MV-4-11 (cell line): Measurements from ENCODE around the gene ACIN1.
A peak's percentile ranks its signal among the peaks of the same experiment; 100 is the strongest.
"Not testable (repeated sequence)": the region's sequence is repeated elsewhere in the genome, so short reads cannot be mapped to it uniquely, and the experiment has no call there.

ENCODE experiments used
- DNase-seq: peaks from one replicate; lab custom pipeline; 2025; lab: John Stamatoyannopoulos, UW

ACIN1 gene

DNA sequence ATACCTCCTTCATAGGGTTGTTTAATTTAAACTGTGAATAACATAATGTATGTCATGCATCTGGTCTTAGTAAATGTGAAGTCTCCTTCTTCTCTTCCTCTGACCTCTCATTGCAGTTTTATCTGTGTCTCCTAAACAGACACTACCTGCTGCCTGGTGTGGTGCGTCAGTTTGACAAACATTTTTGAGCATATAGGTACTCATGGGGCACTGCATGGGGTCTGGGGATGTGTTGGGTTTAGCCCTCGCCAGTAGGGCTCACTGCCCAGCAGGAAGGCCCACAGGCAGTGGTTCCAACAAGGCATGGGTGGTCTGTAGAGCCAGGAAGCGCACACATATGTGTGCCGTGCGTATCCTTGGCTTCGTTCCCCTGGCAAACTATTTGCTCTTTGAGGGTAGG lies 27.1 kb upstream of the ACIN1 start:
- no peak for DNase-seq

DNA sequence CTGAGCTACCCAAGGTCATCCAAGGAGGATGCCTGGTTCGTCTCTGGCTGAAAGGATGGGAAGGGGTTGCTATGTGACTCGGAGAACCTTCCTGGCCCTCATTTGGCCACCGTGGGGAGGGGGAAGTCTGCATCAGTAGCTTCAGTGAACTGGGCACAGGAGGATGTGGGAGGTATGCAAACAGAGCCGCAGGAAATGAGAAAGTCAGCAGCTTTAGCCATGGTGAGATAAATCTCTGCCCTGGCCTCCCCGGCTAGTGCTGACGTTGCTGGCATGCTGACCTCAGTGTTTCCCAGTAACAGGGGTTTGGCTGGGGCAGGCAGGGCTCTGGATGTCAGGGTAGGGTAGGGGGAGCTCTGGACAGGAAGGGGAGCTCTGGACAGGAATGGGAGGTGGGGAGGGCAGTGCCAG lies 26.4 kb upstream of the ACIN1 start:
- no peak for DNase-seq

DNA sequence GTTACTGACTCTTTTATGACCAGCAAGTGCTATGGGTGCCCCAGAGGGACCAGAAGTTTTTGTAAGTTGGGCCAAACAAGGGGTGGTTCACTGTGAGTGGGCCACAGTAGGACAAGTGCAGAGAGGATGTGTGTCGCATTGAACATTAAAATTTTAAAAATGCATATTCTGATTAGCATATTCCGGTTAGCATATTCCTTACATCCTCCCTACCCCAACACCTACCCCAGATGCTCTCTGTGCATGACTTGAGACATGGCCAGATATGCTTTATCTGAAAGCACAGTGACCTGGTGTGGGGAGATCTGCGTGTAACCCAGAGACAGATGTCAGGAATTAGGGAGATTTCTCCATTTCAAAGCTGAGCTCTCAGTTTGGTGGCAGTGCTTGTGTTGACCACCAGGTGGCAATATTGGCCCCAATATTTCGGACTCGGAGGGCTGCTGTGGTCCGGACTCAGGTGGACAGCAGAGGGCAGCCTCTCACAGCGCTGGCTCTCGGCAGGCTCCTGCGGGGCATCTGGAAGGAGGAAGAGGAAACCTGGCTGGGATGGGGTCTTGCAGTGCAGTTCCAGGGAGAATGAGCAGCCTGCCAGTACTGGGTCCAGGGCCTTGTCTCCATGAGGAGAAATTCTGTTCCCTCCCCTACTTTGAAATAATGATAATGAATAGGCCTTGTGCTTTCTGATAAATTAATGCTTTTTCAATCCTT lies 25.8 kb upstream of the ACIN1 start:
- peak; percentile 83 for DNase-seq

DNA sequence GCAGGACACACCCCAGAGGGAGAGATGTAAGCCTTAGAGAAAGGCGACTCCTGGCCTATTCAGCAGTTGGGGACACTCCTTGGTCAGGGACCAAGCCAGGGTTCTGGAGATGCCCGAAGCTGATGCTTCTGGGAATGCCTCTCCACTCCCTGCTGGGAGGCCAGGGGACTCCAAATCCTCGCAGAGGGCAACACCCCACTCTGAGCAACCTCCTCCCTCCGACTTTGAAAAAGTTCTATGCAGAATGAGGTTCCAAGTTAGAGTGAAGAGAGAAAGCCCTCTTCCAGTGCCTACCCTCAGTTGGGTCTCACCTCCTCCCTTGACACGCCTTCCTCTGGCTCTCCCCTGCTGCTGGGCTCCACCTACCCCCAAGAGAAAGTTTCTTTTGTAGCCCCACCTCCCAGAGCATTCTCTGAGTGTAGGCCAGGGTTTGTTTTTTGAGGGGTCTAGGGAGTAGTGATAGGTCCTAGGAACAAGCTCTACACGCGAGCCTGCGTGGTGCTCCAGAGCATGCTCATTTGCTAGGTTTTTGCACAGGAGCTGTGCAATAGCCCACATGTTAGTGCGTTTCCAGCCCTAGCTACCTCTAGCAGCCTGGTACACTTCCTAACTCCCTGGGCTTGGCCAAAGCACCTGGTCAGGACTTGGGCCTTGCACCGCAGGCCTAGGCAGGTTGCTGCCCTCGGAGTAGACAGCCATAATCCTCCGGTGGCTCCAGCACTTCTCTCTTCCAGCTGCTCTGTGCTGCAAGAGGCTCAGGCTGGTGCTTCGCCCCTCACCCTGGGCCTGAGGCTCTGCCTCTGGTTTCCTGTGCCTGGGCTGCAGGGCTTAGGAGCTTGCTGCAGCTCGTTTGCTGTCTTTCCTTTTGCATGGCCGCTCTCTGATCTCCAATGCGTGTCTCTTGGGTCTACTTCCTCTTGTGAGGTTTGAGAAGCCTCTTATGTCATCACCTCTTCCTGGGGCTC lies 24.7 kb upstream of the ACIN1 start:
- peak; percentile 97 for DNase-seq

DNA sequence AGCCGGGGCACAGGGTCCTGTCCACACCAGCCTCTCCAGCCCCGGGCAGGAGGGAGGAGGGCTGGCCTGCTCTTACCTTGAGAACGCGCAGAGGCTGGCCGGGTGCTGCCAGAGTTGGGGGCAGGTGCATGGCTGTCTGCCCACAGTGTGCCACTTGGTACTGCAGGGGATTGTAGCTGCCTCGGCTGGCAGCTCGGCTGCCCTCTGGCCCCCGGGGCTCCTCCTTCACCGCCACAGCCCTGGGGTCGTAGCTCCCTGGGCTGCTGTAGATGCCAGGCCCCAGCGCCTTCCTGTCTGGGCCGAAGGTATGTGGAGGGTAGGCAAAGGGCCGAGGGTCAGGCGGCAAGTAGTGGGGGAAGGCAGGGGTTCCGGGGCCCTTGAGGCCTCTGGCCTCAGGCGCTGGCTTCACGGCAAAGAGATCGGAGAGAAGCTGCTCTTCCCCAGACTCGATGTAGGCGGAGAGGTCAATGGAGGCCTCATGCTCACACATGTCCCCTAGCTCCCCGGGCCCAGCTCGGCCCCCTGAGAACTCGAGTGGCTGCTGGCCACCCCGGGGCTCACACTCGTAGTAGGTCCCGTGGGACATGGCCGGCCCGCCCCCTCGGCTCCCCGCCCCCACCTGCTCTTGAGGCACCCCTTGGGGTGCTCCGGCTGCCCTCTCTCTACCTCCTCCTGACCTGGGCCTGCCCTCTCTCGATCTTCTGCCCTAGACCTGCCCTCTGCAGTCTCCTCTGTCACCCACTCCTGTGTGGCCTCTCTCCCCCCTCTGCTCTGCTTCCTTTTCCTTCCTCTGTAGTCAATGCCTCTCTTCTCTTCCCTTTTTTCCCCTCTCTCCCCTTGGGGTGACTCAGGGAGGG lies 23.8 kb upstream of the ACIN1 start, which contains the start of gene CEBPE:
CEBPE (minus strand) TSS at position 750 of the 857 bp plus-strand sequence; CDS start at position 586, 164 bp downstream.
- DNase-seq: peak; percentile 72

DNA sequence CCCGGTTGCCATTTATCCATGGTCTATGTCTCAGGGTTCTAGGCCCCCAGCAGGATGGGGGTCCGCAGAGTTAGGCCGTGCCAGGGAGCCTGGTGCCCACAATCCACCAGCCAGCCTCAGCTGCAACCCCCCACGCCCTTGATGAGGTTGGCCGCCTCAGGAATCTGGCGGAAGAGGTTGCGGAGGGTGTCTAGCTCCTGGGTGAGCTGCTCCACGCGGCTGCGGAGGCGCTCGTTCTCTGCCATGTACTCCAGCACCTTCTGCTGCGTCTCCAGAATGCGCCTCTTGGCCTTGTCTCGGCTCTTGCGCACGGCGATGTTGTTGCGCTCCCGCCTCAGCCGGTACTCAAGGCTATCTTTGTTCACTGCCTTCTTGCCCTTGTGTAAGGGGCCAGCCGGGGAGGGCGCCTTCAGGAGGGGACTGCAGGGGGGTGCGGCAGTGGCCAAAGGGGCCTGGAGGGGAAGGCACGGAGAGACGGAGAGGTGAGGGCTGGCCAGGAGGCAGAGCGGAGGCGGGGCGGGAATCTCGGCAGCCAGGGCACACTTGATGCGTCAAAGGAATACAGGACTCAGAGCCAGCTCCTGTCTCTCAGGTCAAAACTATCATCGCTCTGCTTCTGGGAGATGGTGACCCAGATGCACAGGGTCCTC lies 22.6 kb upstream of the ACIN1 start:
- no peak for DNase-seq

DNA sequence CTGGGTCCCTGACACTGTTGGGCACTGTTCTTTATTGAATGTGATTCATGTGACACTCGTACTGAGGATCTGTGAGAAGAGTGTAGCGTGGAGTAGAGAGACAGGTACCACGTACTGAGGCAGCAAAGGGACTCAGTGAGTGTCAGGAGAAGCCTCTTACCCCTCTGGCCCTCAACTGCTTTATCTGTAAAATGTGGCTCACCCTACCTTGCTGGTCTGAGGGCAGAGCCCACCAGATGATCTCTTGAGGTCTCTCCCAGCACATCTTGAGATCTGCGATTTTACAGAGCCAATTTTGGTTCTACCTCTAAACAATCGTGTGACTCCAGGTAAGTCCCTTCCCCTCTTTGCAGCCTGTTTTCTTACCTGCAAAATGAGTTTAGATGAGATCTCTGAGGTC lies 21.0 kb upstream of the ACIN1 start:
- no peak for DNase-seq

DNA sequence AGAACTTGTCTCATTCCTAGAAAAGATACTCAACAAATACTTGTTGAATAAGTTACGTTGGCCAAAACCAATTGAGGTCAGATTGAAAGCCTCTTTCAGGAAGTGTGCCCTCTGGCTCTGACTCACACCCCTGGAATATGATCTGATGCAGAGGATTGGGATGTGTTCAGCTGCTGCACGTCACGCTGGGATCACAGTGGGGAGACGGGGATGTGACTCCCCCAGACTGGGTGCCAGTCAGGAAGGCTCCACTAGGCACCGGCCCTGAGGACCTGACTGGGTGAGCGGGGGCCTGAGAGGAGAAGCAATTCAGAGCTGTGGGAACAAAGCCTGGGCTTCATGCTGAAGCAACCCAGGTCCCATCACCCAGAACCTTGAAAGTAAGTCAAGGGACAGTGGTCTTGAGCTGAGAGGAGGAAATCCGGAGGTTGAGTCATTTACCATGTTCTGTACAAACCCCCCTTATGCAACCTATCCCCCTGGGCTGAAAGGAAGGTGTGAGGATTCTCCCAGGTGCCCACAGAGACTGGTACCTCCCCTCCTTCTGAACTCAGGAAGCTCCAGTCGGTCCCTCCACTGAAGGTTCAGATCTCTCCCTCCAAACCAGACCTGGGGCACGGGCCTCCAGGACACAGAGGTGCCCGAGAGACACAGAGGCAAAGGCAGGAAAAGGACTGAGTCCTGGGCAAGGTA lies 20.2 kb upstream of the ACIN1 start:
- peak; percentile 71 for DNase-seq

DNA sequence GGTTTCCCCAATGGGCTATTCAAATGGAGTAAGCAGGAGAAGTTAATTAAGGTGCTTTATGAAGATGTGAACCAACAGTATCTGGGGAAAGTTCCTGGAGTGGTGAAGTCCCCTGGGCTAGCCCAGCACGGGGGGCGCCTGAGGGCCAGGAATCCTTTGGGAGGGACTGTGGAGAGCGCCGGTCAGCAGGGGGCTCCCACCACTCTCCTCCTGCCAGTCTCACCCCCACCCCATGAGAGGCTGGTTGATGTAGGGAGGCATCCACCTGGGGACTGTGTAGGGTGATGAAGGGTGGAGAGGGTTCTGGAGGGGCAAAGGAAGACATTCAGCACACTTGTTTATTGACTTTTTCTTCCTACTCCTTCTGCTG lies 19.7 kb upstream of the ACIN1 start:
- DNase-seq: no peak

DNA sequence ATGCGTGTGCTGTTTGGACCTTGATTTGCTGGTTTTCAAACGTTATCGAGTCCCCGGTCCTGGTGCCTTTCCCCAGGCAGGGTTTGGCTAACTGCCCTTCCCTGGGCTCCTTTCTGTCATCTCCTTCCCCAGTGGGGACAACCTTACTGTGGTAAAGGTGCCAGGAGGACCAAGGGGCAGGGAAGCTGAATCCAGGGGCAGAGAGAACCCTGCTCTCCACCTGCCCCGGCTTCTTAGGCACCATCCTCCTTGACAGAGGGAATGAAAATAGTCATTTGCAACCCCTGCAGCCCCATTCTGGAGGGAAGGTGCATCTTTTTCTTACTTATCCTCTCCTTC lies 19.2 kb upstream of the ACIN1 start:
- no peak for DNase-seq

DNA sequence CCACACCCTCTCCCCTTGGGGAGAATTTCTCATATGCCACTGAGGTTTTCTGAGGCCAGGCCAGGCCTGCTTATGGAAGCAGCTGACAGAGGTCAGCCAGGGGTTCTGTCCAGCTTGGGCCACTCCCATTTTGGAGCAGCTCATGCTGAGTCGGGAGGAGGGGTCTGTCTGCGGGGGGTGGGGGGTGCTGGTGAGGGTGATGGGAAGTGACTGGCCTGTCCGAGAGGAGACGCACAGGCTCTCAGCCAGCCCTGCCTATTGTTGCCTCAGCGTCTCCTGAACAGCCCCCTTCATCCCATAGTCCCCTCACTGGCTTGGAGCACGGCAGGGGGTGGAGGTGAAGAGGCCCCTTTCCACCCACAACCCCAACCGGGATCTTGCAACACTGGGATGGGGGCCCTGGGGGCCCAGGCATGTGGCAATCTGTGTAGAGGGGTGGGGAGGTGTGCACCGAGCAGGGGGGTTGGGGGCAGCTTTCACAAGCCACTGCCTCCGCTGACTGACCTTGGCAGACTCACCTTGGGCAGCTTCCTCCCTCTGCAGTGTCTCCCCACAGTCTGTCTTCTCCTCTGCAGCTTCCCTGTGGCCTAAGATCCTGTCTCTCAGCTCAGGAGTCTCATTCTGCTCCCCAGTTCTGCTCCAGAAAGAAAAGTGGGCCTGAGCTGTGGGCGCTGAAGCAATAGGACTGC lies 18.6 kb upstream of the ACIN1 start:
- DNase-seq: no peak

DNA sequence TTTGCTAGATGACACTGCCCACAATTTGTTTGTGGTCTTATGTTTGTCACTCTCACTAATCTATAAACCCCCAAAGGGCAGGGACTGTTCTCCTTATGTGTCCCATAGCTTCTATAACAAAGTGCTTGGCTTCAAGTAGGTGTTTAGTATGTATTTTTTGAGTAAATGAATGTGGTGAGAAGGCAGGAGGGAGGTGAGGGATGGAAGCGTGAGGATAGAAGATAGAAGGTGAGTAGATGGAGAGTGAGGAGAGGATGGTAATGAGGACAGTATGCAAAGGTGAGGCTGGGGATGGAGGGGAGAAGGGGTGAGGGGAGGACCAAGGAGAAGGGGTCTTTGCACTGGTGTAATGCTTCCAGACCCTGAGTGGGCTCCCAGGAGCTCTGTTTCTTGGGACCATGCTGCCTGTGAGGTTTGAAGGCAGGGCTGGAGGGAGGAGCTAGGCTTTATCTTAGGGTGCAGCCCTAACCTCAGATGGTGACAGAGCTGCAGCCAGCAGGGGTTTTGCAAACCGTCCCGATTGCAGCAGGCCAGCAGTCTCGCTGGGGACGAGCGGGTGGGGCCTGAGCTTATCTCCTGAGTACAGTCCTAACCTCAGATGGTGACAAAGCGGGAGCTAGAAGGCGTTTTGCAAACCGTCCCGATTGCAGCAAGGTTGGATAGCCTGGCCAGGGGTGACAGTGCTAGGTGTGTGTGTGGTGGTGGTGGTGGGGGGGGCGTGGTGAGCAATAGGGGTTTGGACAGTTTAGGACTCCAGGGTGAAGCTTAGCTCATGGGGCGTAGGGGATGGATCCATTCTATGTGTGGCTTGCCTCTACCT lies 17.6 kb upstream of the ACIN1 start:
- DNase-seq: peak; percentile 61

DNA sequence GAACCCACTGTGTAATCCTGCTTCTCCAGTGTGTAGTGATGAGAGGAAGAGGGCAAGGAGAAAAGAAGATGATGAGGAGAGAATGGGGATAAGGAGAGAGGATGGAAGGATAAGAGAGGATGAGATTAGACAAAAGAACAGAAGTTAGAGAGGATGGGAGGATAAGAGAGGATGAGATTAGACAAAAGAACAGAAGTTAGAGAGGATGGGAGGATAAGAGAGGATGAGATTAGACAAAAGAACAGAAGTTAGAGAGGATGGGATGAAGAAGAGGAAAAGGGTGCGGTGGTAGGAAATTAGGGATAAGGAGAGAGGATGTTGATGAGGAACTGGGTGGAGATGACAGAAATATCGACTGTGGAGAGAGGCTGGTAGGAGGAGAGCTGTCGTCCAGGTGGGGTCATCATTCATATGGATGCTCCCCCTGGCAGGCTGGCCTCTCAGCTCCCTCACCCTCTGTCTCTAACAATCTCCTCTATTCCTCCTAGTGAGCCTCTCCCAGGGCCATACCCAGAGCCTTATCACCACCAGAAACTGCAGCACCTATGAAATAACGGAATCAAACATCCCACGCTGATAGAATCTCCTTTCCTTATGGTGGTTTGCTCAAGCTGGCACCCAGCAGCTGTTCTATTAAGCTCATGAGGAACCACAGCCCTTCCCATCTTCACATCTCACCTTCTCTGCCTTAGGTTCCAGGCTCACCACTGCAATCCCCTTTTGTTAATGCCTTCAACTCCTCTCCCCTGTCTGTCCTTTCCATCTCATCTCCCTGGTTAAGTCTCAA lies 15.8 kb upstream of the ACIN1 start:
- DNase-seq: no peak

DNA sequence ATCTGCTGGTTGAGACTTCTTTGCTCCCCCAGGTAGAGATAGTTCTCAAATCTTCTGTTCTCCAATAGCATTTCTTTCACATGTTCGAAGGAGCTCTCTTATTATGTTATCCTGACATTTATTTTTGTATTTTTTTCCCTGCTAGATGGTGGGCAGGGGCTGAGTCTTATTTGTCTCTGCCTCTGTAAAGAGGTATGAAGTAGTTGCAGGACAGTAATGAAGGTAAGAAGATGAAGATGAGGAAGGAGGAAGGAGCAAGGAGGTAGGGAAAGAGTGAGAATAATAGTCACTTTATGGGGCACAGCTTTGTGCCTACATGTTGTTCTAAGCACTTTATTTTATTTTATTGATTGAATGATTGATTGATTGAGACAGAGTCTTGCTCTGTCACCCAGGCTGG lies 14.8 kb upstream of the ACIN1 start:
- no peak for DNase-seq

DNA sequence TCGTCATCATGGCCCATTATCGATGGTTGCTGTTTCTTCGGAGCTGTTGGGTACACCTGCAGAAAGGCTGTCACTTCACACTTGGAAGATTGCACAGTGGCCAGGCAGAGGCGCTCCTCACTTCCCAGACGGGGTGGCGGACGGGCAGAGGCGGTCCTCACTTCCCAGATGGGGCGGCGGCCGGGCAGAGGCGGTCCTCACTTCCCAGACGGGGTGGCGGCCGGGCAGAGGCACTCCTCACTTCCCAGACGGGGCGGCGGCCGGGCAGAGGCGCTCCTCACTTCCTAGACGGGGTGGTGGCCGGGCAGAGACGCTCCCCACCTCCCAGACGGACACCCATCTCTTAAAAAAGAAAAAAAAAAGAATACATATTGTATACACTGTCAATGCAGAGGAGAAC lies 13.2 kb upstream of the ACIN1 start:
- DNase-seq: not testable (repeated sequence)

DNA sequence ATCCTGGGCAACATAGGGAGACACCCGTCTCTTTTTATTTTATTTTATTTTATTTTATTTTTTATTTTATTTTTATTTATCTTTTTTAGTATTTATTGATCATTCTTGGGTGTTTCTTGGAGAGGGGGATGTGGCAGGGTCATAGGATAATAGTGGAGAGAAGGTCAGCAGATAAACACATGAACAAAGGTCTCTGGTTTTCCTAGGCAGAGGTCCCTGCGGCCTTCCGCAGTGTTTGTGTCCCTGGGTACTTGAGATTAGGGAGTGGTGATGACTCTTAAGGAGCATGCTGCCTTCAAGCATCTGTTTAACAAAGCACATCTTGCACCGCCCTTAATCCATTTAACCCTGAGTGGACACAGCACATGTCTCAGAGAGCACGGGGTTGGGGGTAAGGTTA lies 12.7 kb upstream of the ACIN1 start:
- not testable (repeated sequence) for DNase-seq

DNA sequence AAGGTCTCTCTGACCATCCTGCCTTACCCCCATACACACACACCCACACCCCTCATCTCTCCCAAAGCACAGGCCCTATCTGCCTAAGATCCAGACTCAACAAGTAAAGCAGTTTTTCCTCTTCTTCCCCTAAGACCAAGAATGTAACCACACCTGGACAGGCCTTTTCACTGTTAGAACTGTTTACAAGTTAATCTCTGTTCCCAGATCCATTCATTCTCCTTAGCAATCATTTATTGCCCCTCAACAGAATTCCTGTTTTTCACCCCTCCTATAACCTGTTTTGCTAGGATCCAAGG lies 11.8 kb upstream of the ACIN1 start:
- DNase-seq: no peak

DNA sequence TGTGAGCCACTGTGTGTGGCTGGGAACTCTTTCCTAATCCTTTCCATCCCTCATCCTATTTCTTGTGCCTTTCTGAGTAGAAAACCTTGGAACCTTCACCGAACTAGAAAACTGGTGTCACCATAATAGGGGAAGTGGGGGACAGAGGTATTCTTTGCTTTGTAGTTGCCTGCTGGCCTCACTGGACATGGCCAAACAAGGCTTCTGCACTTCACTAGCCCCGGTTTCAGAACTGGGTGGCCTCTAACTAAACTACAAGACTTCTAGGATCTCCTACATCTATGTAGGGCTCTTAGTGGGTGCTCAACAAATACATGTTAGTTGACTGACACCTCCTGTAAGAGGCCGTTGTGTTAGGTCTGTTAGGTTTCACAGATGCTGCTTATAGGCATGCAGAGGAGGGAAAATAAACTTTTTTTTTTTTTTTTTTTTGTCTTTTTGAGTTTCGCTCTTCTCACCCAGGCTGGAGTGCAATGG lies 10.4 kb upstream of the ACIN1 start:
- DNase-seq: no peak
